Effector memory CD8-positive, alpha-beta T cell (primary cell): ENCODE results near the gene JAG1.

Source experiments
- ATAC-seq: fragments of 150-1000 bp; cut with Tn5 transposase; replicated peaks from 2 replicates; pipeline ENCODE4 v1.10.0; 2021; ENCODE audit warnings: mild to moderate bottlenecking, moderate library complexity
- DNase-seq, 3 experiments: peaks; one replicate each; pipeline ENCODE4 v3.0.0; 2021
- H3K27ac Mint-ChIP-seq, 2 donors: one replicate each; pipeline ENCODE4 v1.8.0; 2022; ENCODE audit warnings: mild to moderate bottlenecking in 2 of 2, mixed read lengths in 2 of 2, moderate library complexity in 2 of 2
- H3K27me3 Mint-ChIP-seq, 2 donors: one replicate each; pipeline ENCODE4 v1.8.0; 2022; ENCODE audit warnings: mixed read lengths in 2 of 2
- H3K36me3 Mint-ChIP-seq: one replicate; pipeline ENCODE4 v1.8.0; 2022; ENCODE audit warnings: mild to moderate bottlenecking, moderate library complexity, mixed read lengths; ENCODE audit not compliant: insufficient read depth
- H3K4me1 Mint-ChIP-seq, 2 donors: one replicate each; pipeline ENCODE4 v1.8.0; 2022; ENCODE audit warnings: low read depth in 2 of 2, mixed read lengths in 2 of 2
- H3K4me3 Mint-ChIP-seq, 2 donors: one replicate each; pipeline ENCODE4 v1.8.0; 2022; ENCODE audit warnings: mild to moderate bottlenecking in 2 of 2, mixed read lengths in 2 of 2, moderate library complexity in 2 of 2
- H3K9me3 Mint-ChIP-seq, 2 donors: one replicate each; pipeline ENCODE4 v1.8.0; 2022; ENCODE audit warnings: mixed read lengths in 2 of 2

Gene JAG1

DNA sequence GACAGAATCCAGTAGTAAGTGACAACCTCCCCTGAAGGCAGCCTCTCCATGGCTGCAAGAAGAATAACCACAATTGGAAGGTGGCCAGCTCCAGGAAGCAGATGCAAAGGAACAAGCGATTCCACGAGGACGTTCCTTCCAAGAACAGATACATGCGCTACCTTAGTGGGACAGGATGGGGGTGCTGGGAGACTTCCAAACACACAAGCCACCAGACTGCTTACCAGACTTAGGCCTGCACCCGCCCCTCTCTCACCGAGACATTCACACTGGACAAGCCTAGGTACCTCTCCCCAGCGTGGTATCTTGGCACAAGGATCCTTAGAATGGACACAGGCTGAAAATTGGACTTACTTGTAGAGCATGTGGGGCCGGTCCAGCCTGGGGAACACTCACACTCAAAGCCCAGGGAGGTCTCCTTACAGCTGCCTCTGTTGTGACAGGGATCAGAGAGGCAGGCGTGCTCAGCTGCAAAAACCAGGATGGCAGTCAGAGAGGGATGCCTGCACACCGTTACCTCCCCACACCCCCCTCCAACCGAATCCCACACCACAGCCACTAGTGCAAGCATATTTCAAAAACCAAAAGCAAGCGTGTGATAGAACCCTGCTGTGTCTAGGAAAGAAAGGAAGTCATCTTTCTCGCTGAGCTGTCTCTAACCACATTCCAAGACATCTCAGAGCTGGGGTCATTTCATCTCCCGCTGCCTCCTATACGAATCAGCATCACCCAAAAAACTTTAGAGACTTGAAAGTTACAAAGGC lies 22.4 kb downstream of the JAG1 start:
- H3K4me1 Mint-ChIP-seq, result no peaks in the 10 kb centered on the region
- no peak overlapping the region for H3K4me3 Mint-ChIP-seq
- peaks cover 39 to 81% of the 10 kb centered on the region in 2 donors for H3K27me3 Mint-ChIP-seq
- H3K9me3 Mint-ChIP-seq, result no peaks in the 10 kb centered on the region
- no peak overlapping the region for H3K27ac Mint-ChIP-seq
- ATAC-seq (no peak), DNase-seq (no peak)
- H3K36me3 Mint-ChIP-seq, result peaks cover 2% of the 10 kb centered on the region

DNA sequence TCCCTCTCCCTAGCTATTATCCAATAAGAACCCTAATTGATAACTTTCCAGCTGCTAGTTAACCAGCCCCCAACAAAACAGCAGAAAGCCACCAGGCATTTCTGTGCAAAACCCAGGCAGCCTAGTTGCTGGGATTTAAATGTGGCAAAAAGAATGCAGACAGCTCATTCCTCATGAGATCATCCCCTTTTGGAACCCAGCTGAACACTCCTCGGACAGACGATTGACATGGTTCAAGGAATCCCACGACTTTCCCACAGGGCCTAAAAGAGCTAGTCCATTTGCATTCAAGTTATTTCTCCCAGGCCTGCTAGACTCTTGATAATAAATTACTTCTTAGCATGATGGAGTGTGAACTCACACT lies 24.0 kb downstream of the JAG1 start:
- Mint-ChIP-seq H3K4me1 (no peaks in the 10 kb centered on the region), H3K27ac (no peak overlapping the region), H3K27me3 (peaks cover 27 to 65% of the 10 kb centered on the region in 2 donors), H3K4me3 (no peak overlapping the region), H3K36me3 (no peaks in the 10 kb centered on the region), H3K9me3 (no peaks in the 10 kb centered on the region)
- no peak for DNase-seq
- ATAC-seq, result no peak

DNA sequence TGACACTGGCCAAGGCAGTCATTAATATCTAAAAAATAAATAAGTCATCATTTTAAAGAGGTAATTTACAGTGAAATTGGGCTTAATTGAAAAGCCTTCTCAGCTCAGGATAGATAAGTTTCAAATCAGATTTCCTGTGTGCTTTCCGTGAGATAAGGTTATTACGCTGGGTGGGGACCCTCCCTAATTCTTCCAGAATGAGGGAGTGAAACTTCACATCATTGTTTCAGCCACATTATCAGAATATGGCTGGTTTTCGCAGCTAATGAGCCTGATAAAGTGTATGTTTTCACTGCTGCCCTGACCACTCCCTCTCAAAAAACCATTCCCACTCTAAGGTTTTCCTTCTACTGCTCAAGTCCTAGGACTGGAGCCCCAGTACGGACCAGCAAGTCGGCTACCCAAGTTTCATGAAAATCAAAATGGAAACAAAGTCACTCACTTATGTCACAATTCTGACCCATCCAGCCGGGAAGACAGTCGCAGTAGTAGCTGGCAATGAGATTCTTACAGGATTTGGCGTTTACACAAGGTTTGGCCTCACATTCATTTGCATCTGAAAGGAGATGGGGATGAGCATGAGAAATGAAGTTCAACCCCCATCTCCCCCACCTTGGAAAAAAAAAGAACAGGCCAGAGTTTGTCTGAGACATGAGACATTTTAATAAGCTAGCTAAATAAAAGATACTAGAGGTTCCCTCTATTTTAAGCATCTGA lies 24.6 kb downstream of the JAG1 start:
- Mint-ChIP-seq H3K9me3 (no peaks in the 10 kb centered on the region), H3K27me3 (peaks cover 21 to 60% of the 10 kb centered on the region in 2 donors), H3K36me3 (no peaks in the 10 kb centered on the region), H3K27ac (no peak overlapping the region), H3K4me1 (no peaks in the 10 kb centered on the region), H3K4me3 (no peak overlapping the region)
- ATAC-seq, result no peak
- no peak for DNase-seq

GRCh38 chr20:10648651-10649050 lies 25.1 kb downstream of the JAG1 start:
- peaks cover 16 to 54% of the 10 kb centered on the region in 2 donors for H3K27me3 Mint-ChIP-seq
- DNase-seq (no peak), ATAC-seq (no peak)
- H3K9me3 Mint-ChIP-seq, result no peaks in the 10 kb centered on the region
- H3K4me1 Mint-ChIP-seq, result no peaks in the 10 kb centered on the region
- no peak overlapping the region for H3K4me3 Mint-ChIP-seq
- no peaks in the 10 kb centered on the region for H3K36me3 Mint-ChIP-seq
- H3K27ac Mint-ChIP-seq, result no peak overlapping the region

DNA sequence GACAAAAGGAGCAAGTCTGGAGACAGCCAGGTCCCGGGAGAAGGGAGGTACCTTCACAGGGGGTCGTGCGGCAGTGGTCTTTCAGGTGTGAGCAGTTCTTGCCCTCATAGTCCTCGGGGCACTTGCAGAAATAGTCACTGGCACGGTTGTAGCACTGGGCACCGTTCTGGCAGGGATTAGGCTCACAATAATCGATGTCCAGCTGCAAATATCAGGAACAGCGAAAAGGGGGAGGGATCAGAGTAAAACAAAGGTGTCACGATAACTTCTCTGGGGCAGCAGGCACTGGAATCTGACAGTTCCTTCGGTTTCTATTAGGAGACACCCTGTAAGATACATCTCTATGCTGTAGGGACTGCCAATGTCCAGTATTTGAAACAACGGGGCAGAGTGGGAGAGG lies 25.9 kb downstream of the JAG1 start:
- Mint-ChIP-seq H3K4me1 (no peaks in the 10 kb centered on the region), H3K4me3 (no peak overlapping the region), H3K9me3 (no peaks in the 10 kb centered on the region), H3K36me3 (no peaks in the 10 kb centered on the region), H3K27ac (no peak overlapping the region), H3K27me3 (peaks cover 20 to 53% of the 10 kb centered on the region in 2 donors)
- no peak for ATAC-seq
- DNase-seq, result no peak

GRCh38 chr20:10647471-10647870 lies 26.3 kb downstream of the JAG1 start:
- H3K4me3 Mint-ChIP-seq, result no peak overlapping the region
- ATAC-seq (no peak), DNase-seq (no peak)

GRCh38 chr20:10646886-10647420 lies 26.8 kb downstream of the JAG1 start:
- Mint-ChIP-seq H3K27ac (no peak overlapping the region), H3K36me3 (no peaks in the 10 kb centered on the region), H3K4me1 (no peaks in the 10 kb centered on the region), H3K9me3 (no peaks in the 10 kb centered on the region), H3K27me3 (peaks cover 20 to 44% of the 10 kb centered on the region in 2 donors), H3K4me3 (no peak overlapping the region)
- ATAC-seq (no peak), DNase-seq (no peak)

More at GRCh38 chr20:10647471-10647870, 26.3 kb downstream of the JAG1 start:
- peaks cover 20 to 50% of the 10 kb centered on the region in 2 donors for H3K27me3 Mint-ChIP-seq
- no peaks in the 10 kb centered on the region for H3K4me1 Mint-ChIP-seq
- H3K27ac Mint-ChIP-seq, result no peak overlapping the region
- H3K9me3 Mint-ChIP-seq, result no peaks in the 10 kb centered on the region
- no peaks in the 10 kb centered on the region for H3K36me3 Mint-ChIP-seq

GRCh38 chr20:10646006-10646405 lies 27.8 kb downstream of the JAG1 start:
- Mint-ChIP-seq H3K36me3 (no peaks in the 10 kb centered on the region), H3K27me3 (peaks cover 20 to 35% of the 10 kb centered on the region in 2 donors), H3K4me1 (no peaks in the 10 kb centered on the region), H3K9me3 (no peaks in the 10 kb centered on the region), H3K4me3 (no peak overlapping the region), H3K27ac (no peak overlapping the region)
- ATAC-seq, result no peak
- DNase-seq, result no peak

- peaks cover 20 to 27% of the 10 kb centered on the region in 2 donors for H3K27me3 Mint-ChIP-seq
- H3K4me1 Mint-ChIP-seq, result no peaks in the 10 kb centered on the region
- no peak overlapping the region for H3K4me3 Mint-ChIP-seq
- no peak for DNase-seq
- no peaks in the 10 kb centered on the region for H3K36me3 Mint-ChIP-seq
- no peak overlapping the region for H3K27ac Mint-ChIP-seq
- ATAC-seq, result no peak
- no peaks in the 10 kb centered on the region for H3K9me3 Mint-ChIP-seq
Observed at GRCh38 chr20:10645205-10645570, 28.6 kb downstream of the JAG1 start.

DNA sequence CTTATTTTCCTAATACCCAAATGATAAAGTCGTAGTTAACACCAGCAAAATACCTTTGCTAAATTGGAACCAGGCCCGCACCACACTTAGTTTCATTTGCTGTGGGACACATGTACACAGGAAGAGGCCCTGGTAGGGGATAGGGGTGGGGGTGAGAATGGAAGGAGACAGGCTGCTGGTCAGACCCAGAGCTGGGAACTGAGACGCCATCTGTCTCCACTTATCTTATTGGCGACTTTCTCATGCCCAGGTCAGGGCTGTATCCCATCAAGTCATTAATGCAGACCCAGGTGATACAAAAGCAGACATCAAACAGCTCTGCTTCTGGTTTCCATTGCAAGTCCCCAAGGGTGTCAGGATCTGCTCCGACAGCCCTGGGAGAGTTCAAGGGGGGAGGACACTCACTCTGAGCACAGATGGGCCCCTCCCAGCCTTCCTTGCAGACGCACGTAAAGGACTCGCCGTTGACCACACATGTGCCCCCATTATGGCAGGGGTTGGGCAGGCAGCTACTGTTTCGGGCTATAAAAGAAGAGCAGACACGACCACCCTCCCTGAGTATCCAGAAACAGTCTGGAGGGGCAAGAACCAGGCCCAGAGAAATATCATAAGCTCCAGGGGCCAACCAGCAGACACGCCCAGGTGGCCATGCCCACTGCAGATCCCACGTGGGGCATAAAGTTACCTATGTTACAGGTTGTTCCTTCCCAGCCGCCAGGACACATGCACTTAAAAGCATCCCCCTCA lies 29.2 kb downstream of the JAG1 start:
- Mint-ChIP-seq H3K9me3 (no peaks in the 10 kb centered on the region), H3K36me3 (no peaks in the 10 kb centered on the region), H3K27ac (no peak overlapping the region), H3K4me3 (no peak overlapping the region), H3K4me1 (no peaks in the 10 kb centered on the region), H3K27me3 (peaks cover 20 to 21% of the 10 kb centered on the region in 2 donors)
- no peak for DNase-seq
- no peak for ATAC-seq

- Mint-ChIP-seq H3K4me3 (no peak overlapping the region), H3K36me3 (no peaks in the 10 kb centered on the region), H3K9me3 (no peaks in the 10 kb centered on the region), H3K27ac (no peak overlapping the region), H3K27me3 (peaks cover 14 to 17% of the 10 kb centered on the region in 2 donors), H3K4me1 (no peaks in the 10 kb centered on the region)
- no peak for DNase-seq
- no peak for ATAC-seq
Observed at GRCh38 chr20:10643560-10643873, 30.3 kb downstream of the JAG1 start.

DNA sequence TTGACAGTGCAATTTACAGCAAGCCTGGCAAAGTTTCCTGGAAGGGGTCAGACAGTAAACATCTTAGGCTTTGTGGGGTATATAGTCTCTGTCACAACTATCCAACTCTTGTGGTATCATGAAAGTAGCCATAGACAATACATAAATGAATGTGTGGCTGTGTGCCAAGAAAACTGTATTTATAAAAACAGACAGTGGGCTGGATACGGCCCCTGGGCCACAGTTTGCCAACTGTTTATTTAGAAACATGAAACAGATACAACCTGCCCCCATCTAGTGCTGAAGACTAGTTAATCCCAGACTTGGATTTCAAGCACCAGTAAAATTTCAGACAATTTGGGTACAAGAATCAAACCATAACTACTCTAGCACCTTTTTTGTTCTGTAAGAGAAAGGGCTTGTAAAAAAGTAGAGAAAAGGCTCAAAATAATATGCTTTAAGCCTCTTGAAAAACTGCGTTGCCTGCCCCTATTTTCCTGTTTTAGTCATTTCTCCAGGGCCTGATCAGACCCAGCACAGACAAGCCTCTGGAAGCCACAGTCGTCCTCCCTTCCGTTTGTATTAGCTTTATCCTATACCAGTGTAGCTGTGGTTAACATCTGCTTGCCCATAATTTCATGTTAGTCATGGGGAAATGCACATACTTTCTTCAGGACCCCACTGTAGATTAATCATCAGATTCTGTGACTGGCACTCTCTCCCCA lies 30.8 kb downstream of the JAG1 start:
- Mint-ChIP-seq H3K4me1 (no peaks in the 10 kb centered on the region), H3K27ac (no peak overlapping the region), H3K36me3 (no peaks in the 10 kb centered on the region), H3K4me3 (no peak overlapping the region), H3K9me3 (no peaks in the 10 kb centered on the region), H3K27me3 (peaks cover 9 to 12% of the 10 kb centered on the region in 2 donors)
- DNase-seq (no peak), ATAC-seq (no peak)

GRCh38 chr20:10641893-10642292 lies 31.9 kb downstream of the JAG1 start:
- no peak overlapping the region for H3K4me3 Mint-ChIP-seq

More at GRCh38 chr20:10641893-10642292, 31.9 kb downstream of the JAG1 start:
- H3K36me3 Mint-ChIP-seq, result no peaks in the 10 kb centered on the region
- ATAC-seq, result no peak
- H3K27me3 Mint-ChIP-seq, result peaks cover 0 to 4% of the 10 kb centered on the region in 2 donors
- H3K27ac Mint-ChIP-seq, result no peak overlapping the region
- DNase-seq, result no peak
- no peaks in the 10 kb centered on the region for H3K9me3 Mint-ChIP-seq
- H3K4me1 Mint-ChIP-seq, result no peaks in the 10 kb centered on the region
